NCI-H2227 (cell line): Measurements from ENCODE around the gene MAPT.
"Not testable (repeated sequence)": the region's sequence is repeated elsewhere in the genome, so short reads cannot be mapped to it uniquely, and the experiment has no call there.

ENCODE experiments used
- DNase-seq: peaks from one replicate; lab custom pipeline; 2025; ENCODE audit not compliant: unreplicated experiment; lab: John Stamatoyannopoulos, UW

The MAPT gene

DNA sequence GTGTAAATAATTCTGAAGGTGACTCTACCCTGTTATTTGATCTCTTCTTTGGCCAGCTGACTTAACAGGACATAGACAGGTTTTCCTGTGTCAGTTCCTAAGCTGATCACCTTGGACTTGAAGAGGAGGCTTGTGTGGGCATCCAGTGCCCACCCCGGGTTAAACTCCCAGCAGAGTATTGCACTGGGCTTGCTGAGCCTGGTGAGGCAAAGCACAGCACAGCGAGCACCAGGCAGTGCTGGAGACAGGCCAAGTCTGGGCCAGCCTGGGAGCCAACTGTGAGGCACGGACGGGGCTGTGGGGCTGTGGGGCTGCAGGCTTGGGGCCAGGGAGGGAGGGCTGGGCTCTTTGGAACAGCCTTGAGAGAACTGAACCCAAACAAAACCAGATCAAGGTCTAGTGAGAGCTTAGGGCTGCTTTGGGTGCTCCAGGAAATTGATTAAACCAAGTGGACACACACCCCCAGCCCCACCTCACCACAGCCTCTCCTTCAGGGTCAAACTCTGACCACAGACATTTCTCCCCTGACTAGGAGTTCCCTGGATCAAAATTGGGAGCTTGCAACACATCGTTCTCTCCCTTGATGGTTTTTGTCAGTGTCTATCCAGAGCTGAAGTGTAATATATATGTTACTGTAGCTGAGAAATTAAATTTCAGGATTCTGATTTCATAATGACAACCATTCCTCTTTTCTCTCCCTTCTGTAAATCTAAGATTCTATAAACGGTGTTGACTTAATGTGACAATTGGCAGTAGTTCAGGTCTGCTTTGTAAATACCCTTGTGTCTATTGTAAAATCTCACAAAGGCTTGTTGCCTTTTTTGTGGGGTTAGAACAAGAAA, 109.8 kb downstream of the MAPT start:
- no peak for DNase-seq

DNA sequence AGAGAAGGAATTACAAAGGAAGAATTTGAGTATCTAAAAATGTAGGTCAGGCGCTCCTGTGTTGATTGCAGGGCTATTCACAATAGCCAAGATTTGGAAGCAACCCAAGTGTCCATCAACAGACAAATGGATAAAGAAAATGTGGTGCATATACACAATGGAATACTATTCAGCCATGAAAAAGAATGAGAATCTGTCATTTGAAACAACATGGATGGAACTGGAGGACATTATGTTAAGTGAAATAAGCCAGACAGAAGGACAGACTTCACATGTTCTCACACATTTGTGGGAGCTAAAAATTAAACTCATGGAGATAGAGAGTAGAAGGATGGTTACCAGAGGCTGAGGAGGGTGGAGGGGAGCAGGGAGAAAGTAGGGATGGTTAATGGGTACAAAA, 111.7 kb downstream of the MAPT start:
- DNase-seq = not testable (repeated sequence)

DNA sequence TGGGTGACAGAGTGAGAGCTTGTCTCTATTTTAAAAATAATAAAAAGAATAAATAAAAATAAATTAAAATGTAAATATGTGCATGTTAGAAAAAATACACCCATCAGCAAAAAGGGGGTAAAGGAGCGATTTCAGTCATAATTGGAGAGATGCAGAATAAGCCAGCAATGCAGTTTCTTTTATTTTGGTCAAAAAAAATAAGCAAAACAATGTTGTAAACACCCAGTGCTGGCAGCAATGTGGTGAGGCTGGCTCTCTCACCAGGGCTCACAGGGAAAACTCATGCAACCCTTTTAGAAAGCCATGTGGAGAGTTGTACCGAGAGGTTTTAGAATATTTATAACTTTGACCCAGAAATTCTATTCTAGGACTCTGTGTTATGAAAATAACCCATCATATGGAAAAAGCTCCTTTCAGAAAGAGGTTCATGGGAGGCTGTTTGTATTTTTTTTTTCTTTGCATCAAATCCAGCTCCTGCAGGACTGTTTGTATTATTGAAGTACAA, 113.2 kb downstream of the MAPT start:
- no peak for DNase-seq

- no peak for DNase-seq
These were observed 114.2 kb downstream of the MAPT start for GRCh38 chr17:46008591-46008990.

DNA sequence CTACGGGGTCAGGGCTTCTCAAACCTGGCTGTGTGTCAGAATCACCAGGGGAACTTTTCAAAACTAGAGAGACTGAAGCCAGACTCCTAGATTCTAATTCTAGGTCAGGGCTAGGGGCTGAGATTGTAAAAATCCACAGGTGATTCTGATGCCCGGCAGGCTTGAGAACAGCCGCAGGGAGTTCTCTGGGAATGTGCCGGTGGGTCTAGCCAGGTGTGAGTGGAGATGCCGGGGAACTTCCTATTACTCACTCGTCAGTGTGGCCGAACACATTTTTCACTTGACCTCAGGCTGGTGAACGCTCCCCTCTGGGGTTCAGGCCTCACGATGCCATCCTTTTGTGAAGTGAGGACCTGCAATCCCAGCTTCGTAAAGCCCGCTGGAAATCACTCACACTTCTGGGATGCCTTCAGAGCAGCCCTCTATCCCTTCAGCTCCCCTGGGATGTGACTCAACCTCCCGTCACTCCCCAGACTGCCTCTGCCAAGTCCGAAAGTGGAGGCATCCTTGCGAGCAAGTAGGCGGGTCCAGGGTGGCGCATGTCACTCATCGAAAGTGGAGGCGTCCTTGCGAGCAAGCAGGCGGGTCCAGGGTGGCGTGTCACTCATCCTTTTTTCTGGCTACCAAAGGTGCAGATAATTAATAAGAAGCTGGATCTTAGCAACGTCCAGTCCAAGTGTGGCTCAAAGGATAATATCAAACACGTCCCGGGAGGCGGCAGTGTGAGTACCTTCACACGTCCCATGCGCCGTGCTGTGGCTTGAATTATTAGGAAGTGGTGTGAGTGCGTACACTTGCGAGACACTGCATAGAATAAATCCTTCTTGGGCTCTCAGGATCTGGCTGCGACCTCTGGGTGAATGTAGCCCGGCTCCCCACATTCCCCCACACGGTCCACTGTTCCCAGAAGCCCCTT, 115.6 kb downstream of the MAPT start:
- no peak for DNase-seq

GRCh38 chr17:46010597-46011186, 116.3 kb downstream of the MAPT start:
- DNase-seq = no peak

DNA sequence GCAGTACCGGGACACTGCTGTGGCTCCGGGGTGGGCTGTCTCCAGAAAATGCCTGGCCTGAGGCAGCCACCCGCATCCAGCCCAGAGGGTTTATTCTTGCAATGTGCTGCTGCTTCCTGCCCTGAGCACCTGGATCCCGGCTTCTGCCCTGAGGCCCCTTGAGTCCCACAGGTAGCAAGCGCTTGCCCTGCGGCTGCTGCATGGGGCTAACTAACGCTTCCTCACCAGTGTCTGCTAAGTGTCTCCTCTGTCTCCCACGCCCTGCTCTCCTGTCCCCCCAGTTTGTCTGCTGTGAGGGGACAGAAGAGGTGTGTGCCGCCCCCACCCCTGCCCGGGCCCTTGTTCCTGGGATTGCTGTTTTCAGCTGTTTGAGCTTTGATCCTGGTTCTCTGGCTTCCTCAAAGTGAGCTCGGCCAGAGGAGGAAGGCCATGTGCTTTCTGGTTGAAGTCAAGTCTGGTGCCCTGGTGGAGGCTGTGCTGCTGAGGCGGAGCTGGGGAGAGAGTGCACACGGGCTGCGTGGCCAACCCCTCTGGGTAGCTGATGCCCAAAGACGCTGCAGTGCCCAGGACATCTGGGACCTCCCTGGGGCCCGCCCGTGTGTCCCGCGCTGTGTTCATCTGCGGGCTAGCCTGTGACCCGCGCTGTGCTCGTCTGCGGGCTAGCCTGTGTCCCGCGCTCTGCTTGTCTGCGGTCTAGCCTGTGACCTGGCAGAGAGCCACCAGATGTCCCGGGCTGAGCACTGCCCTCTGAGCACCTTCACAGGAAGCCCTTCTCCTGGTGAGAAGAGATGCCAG, 117.6 kb downstream of the MAPT start:
- DNase-seq = no peak

- DNase-seq = no peak
These were observed 118.2 kb downstream of the MAPT start for GRCh38 chr17:46012506-46013079.

DNA sequence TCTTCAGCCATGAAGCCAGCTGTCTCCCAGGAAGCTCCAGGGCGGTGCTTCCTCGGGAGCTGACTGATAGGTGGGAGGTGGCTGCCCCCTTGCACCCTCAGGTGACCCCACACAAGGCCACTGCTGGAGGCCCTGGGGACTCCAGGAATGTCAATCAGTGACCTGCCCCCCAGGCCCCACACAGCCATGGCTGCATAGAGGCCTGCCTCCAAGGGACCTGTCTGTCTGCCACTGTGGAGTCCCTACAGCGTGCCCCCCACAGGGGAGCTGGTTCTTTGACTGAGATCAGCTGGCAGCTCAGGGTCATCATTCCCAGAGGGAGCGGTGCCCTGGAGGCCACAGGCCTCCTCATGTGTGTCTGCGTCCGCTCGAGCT, 118.8 kb downstream of the MAPT start:
- no peak for DNase-seq

DNA sequence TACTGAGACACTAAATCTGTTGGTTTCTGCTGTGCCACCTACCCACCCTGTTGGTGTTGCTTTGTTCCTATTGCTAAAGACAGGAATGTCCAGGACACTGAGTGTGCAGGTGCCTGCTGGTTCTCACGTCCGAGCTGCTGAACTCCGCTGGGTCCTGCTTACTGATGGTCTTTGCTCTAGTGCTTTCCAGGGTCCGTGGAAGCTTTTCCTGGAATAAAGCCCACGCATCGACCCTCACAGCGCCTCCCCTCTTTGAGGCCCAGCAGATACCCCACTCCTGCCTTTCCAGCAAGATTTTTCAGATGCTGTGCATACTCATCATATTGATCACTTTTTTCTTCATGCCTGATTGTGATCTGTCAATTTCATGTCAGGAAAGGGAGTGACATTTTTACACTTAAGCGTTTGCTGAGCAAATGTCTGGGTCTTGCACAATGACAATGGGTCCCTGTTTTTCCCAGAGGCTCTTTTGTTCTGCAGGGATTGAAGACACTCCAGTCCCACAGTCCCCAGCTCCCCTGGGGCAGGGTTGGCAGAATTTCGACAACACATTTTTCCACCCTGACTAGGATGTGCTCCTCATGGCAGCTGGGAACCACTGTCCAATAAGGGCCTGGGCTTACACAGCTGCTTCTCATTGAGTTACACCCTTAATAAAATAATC, 119.3 kb downstream of the MAPT start:
- DNase-seq = no peak

- not testable (repeated sequence) for DNase-seq
These were observed 125.1 kb downstream of the MAPT start for GRCh38 chr17:46019408-46019925.

GRCh38 chr17:46020023-46020761, 125.8 kb downstream of the MAPT start:
- DNase-seq = no peak

DNA sequence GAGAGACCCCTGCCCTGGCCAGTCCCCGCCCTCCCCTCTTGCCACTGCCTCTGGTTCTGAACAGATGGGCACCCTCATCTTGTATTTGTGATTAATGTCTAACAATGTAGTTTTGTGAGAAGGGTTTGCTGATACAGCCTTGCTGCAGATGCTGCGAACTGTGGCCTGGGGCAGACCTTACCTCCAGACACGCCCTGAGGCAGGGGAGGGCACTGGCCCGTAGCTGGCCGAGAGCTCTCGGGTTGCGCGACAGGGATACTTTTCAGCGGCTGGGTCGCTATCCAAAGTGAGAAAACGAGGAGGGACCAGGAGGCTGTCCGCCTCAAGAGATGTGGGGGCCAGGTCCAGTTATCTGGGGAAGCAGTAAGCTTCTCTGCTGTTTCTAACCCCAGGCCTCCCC, 126.6 kb downstream of the MAPT start:
- DNase-seq = no peak

DNA sequence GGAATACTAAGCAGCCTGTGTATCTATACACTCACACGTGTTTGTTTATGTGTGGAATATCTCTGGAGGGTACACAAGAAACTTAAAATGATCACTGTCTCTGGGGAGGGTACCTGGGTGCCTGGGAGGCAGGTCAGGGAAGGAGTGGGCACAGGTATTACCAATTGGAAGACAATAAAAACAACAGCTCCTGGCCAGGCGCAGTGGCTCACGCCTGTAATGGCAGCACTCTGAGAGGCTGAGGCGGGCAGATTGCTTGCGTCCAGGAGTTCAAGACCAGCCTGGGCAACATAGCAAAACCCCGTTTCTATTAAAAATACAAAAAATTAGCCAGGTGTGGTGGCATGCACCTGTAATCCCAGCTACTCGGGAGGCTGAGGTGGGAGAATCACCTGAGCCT, 129.0 kb downstream of the MAPT start:
- DNase-seq = not testable (repeated sequence)

- no peak for DNase-seq
These were observed 129.5 kb downstream of the MAPT start for GRCh38 chr17:46023783-46024388.

DNA sequence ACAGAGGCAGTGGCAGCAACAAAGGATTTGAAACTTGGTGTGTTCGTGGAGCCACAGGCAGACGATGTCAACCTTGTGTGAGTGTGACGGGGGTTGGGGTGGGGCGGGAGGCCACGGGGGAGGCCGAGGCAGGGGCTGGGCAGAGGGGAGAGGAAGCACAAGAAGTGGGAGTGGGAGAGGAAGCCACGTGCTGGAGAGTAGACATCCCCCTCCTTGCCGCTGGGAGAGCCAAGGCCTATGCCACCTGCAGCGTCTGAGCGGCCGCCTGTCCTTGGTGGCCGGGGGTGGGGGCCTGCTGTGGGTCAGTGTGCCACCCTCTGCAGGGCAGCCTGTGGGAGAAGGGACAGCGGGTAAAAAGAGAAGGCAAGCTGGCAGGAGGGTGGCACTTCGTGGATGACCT, 130.2 kb downstream of the MAPT start:
- no peak for DNase-seq

DNA sequence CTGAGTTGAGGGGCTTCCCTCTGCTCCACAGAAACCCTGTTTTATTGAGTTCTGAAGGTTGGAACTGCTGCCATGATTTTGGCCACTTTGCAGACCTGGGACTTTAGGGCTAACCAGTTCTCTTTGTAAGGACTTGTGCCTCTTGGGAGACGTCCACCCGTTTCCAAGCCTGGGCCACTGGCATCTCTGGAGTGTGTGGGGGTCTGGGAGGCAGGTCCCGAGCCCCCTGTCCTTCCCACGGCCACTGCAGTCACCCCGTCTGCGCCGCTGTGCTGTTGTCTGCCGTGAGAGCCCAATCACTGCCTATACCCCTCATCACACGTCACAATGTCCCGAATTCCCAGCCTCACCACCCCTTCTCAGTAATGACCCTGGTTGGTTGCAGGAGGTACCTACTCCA, 130.7 kb downstream of the MAPT start:
- DNase-seq = no peak

DNA sequence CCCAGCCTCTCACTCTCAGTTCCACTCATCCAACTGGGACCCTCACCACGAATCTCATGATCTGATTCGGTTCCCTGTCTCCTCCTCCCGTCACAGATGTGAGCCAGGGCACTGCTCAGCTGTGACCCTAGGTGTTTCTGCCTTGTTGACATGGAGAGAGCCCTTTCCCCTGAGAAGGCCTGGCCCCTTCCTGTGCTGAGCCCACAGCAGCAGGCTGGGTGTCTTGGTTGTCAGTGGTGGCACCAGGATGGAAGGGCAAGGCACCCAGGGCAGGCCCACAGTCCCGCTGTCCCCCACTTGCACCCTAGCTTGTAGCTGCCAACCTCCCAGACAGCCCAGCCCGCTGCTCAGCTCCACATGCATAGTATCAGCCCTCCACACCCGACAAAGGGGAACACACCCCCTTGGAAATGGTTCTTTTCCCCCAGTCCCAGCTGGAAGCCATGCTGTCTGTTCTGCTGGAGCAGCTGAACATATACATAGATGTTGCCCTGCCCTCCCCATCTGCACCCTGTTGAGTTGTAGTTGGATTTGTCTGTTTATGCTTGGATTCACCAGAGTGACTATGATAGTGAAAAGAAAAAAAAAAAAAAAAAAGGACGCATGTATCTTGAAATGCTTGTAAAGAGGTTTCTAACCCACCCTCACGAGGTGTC, 131.3 kb downstream of the MAPT start:
- DNase-seq = no peak
